ENCODE measurements around the gene HIP1R. TPM values are rescaled to one million over a fixed set of nuclear protein-coding genes. Genes with fewer than 3 reads are reported as not detected.
A peak's percentile ranks its signal among the peaks of the same experiment; 100 is the strongest.

Gene HIP1R
- total RNA-seq, 2 donors from 2014 or later: 42.6 to 74.2 TPM

DNA sequence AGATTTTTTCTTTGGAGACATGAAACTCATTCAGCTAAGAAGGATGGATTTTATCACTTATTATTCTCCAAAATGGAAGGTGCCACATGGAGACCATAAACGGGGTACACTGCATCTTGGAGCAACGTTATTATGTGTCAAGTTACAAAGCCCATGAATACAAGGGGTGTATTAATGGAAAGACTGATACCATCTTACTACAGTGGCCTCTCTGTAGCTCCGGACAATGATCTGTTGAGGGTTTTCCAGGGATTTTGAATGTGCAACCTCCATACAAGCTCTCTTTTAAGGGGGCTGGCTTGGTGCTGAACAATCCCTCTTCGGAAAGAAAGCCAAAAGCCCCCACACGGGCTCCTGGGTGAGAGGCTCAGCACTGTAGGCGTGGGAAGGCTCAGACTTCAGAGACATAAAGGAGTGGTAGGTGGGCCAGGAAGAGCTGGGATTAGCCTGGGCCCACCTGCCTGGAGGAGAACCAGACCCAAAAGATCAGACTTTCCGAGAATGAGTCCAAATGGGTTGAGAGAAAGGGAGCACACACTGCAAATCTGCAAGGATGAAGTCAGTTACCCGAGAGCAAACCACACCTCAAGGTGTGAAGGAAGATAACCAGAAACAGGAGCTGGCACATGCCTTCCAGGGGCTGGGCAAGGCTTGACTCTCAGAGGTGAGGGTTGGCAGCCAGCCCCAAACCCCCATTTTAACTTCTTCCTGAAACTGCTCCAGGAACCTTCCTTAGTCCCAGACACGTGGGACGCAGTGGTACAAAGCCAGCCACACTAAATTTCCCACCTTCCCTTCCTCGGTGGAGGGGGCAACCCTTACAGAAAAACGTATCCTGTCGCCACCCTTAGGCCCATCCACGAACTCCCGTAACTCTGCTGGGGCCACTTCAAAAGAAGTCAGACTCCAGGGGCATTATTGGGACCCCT is 59.2 kb downstream of the HIP1R start:
- TF ChIP-seq, protein P1, sequence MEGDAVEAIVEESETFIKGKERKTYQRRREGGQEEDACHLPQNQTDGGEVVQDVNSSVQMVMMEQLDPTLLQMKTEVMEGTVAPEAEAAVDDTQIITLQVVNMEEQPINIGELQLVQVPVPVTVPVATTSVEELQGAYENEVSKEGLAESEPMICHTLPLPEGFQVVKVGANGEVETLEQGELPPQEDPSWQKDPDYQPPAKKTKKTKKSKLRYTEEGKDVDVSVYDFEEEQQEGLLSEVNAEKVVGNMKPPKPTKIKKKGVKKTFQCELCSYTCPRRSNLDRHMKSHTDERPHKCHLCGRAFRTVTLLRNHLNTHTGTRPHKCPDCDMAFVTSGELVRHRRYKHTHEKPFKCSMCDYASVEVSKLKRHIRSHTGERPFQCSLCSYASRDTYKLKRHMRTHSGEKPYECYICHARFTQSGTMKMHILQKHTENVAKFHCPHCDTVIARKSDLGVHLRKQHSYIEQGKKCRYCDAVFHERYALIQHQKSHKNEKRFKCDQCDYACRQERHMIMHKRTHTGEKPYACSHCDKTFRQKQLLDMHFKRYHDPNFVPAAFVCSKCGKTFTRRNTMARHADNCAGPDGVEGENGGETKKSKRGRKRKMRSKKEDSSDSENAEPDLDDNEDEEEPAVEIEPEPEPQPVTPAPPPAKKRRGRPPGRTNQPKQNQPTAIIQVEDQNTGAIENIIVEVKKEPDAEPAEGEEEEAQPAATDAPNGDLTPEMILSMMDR (IDR thresholded peaks at IDR 0.05): no peak
- Histone ChIP-seq H3K4me1 (peaks cover 5% of the 10 kb centered on the region), H3K36me3 (no peaks in the 10 kb centered on the region), H3K4me3 (peak overlapping the region; percentile 53), H3K27me3 (no peaks in the 10 kb centered on the region), H3K9me3 (no peaks in the 10 kb centered on the region), H3K27ac (peak overlapping the region; percentile 72), H3K9ac (ENCODE audit: low read depth in 2 of 2, low read length in 2 of 2) (peak overlapping the region; percentile 87 to 100)
- peak; percentile 86 for DNase-seq
- intact Hi-C loops (cut with DNase I): no loop called here

DNA sequence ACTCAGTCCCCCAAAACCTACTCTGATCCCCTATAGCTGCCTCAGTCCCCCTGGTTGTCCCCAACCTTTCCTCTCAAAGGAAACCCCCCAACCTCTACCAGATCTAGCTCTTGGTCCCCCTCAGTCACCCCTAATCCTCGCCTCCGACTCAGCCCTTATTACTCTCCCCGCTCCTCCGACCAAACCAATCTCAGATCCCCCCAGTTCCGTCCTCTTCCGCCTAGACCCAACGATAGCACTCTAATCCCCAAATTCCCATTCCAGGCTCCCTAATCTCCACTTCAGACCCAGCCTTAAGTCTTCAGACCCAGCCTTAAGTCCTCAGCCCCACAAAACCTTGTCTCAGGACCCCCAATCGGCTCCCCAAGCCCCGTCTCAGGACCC is 60.1 kb downstream of the HIP1R start:
- Histone ChIP-seq H3K4me3 (peak overlapping the region; percentile 53), H3K9ac (ENCODE audit: low read depth in 2 of 2, low read length in 2 of 2) (peak overlapping the region; percentile 87 to 100), H3K9me3 (no peaks in the 10 kb centered on the region), H3K36me3 (no peaks in the 10 kb centered on the region), H3K27ac (peak overlapping the region; percentile 72), H3K27me3 (no peaks in the 10 kb centered on the region), H3K4me1 (peaks cover 5% of the 10 kb centered on the region)
- TF ChIP-seq, protein P1 (IDR thresholded peaks at IDR 0.05): no peak
- no peak for DNase-seq
- intact Hi-C loops (cut with DNase I): no loop called here

DNA sequence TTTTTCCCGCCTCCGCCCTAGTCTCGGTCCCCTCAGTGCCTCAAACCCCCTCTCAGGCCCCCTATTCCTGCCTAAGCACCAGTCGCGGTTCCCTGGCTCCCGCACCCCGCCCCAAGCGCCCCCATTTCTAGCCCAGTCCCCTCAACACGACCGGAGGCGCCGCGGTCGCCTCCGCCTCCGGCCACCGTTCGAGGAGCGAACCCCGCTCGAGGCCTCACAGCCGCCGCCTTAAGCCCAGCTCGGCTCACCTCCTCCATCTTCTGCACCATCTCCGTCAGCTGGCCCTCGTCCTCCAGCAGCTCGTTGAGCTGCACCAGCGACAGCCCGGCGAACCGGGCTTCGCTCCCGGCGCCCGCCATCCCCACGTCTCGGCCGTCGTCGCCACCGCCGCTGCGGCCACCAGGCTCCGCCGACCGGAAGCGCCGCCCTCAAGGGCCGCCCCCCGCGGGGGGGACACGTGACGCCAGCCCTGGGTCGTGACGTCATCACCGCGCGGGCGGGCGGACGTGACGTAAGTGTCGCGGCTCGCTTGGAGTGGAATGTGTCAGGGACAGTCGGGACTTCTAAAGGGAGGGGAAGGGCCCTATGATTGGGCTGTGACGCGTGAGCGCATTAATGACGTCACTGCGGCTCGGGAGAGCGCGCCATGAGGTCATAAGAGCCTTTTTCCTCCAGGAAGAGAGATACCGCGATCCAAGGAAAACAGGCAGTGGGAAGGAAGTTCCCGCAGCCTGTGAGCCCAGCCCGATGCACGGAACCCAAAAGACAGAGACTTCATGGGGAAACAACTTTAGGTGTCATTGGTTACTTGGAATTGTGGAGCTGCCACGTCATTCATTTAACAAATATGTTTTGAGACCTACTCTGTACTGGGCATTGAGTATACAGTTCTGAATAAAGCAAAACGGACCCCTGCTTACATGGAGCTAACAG is 60.7 kb downstream of the HIP1R start, which contains the start of gene VPS37B:
Gene VPS37B, minus strand, starts transcription at position 421 of the 933 bp plus-strand sequence. Its CDS starts 62 bp downstream, at position 359.
- intact Hi-C loops (cut with DNase I): no loop called here
- TF ChIP-seq, protein P1 (IDR thresholded peaks at IDR 0.05): no peak
- H3K27ac ChIP-seq: peak within 1 kb of the TSS; percentile 72
- peak; percentile 84 for DNase-seq
- H3K9me3 ChIP-seq: no peaks in the 10 kb centered on the region
- peaks cover 5% of the 10 kb centered on the region for H3K4me1 ChIP-seq
- H3K36me3 ChIP-seq: no peaks in the 10 kb centered on the region
- H3K4me3 ChIP-seq: peak within 1 kb of the TSS; percentile 53
- peak within 1 kb of the TSS; percentile 87 to 100 for H3K9ac ChIP-seq (ENCODE audit: low read depth in 2 of 2, low read length in 2 of 2)
- no peaks in the 10 kb centered on the region for H3K27me3 ChIP-seq

DNA sequence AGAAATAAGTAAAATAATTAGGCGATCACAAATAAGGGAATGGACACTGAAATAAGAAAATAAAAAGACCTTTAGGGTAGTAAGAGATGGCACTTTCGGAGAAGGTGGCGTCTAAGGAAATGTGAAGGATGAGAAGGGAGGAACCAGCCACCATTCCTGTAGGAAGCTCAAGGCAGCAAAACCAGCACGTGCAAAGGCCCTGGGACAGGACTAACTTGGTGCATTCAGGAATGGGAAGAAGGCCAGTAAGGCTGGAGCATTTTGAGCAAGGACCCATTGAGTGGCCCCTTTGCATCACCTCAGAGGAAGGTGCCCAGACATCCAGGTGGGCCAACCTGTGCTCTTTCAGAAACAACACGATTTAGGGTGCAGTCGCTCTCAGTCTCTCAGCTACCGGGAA is 61.4 kb downstream of the HIP1R start:
- H3K9ac ChIP-seq (ENCODE audit: low read depth in 2 of 2, low read length in 2 of 2): no peak overlapping the region
- no peaks in the 10 kb centered on the region for H3K27me3 ChIP-seq
- TF ChIP-seq, protein P1 (IDR thresholded peaks at IDR 0.05): no peak
- no peak for DNase-seq
- no peaks in the 10 kb centered on the region for H3K9me3 ChIP-seq
- intact Hi-C loops (cut with DNase I): no loop called here
- no peaks in the 10 kb centered on the region for H3K36me3 ChIP-seq
- H3K27ac ChIP-seq: peak overlapping the region; percentile 72
- H3K4me1 ChIP-seq: peaks cover 5% of the 10 kb centered on the region
- no peak overlapping the region for H3K4me3 ChIP-seq

DNA sequence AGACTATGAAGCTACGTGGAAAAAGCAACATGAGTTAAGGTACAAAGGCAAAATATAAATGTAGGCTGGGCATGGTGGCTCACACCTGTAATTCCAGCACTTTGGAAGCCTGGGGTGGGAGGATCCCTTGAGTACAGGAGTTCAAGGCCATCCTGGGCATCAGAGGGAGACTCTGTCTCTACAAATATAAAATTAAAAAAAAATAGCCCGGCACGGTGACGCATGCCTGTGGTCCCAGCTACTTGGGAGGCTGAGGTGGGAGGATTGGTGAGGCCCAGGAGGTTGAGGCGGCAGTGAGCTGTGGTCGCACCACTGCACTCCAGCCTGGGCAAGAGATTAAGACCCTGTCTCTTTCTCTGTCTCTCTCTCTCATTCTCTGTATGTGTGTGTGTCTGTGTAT is 64.6 kb downstream of the HIP1R start:
- Histone ChIP-seq H3K9me3 (no peaks in the 10 kb centered on the region), H3K27me3 (no peaks in the 10 kb centered on the region), H3K36me3 (no peaks in the 10 kb centered on the region), H3K9ac (ENCODE audit: low read depth in 2 of 2, low read length in 2 of 2) (no peak overlapping the region), H3K4me3 (no peak overlapping the region), H3K4me1 (peaks cover 4% of the 10 kb centered on the region), H3K27ac (no peak overlapping the region)
- intact Hi-C loops (cut with DNase I): no loop called here
- DNase-seq: no peak
- TF ChIP-seq, protein P1 (IDR thresholded peaks at IDR 0.05): no peak
